Esophagus squamous epithelium (tissue), 5 donors: ENCODE data around the gene XRCC3. TPM values are rescaled to one million over a fixed set of nuclear protein-coding genes. Genes with fewer than 3 reads are reported as not detected.
A peak's percentile ranks its signal among the peaks of the same experiment; 100 is the strongest.

Experiments used
- DNase-seq: peaks from one replicate; lab custom pipeline; 2025; lab: John Stamatoyannopoulos, UW
- H3K27ac ChIP-seq, 4 donors: fragments of 200-600 bp; sonication (generic); one replicate each; pipeline ENCODE4 v1.5.1; 2016 to 2019; ENCODE audit warnings: mild to moderate bottlenecking in 1 of 4
- H3K27me3 ChIP-seq, 4 donors: fragments of 200-600 bp; sonication (generic); 1 replicate in 3 of 4; 2 replicates in 1 of 4; pipeline versions ENCODE4 v1.5.1 to v1.6.0; 2017 to 2021; ENCODE audit warnings: antibody characterized with exemption in 1 of 4
- H3K36me3 ChIP-seq, 3 donors: fragments of 200-600 bp; sonication (generic); one replicate each; pipeline ENCODE4 v1.5.1; 2016 to 2019
- H3K4me1 ChIP-seq, 3 donors: fragments of 200-600 bp; sonication (generic); one replicate each; pipeline ENCODE4 v1.5.1; 2017 to 2019
- H3K4me3 ChIP-seq, 4 donors: fragments of 200-600 bp; sonication (generic); 1 replicate in 3 of 4; 2 replicates in 1 of 4; pipeline ENCODE4 v1.5.1; 2016 to 2019; ENCODE audit warnings: mild to moderate bottlenecking in 2 of 4, moderate library complexity in 1 of 4
- H3K9me3 ChIP-seq, 3 donors: fragments of 200-600 bp; sonication (generic); one replicate each; pipeline ENCODE4 v1.5.1; 2016 to 2019
- POLR2A ChIP-seq, 4 donors: fragments of 450-650 bp; IDR thresholded peaks; one replicate each; pipeline ENCODE4 v1.6.1; 2017; ENCODE audit warnings: antibody characterized with exemption in 4 of 4, mild to moderate bottlenecking in 4 of 4, moderate library complexity in 3 of 4
- WGBS, 2 donors: methylation state at CpG; one replicate each; pipeline ENCODE4 v1.1.5; 2018; 5-methylcytosine and 5-hydroxymethylcytosine counted together
- intact Hi-C: fragments of 100-400 bp; cut with DNase I; formaldehyde crosslinking; loops from one replicate; pipeline ENCODE4 v1.15.0; 2022
- total RNA-seq, 4 donors: library from RNA; depleted of rRNA; stranded (reverse); fragments of >200 nt; gene quantifications; one replicate each; pipeline ENCODE4 v1.1.0, GENCODE V29; 2016
- TF ChIP-seq, protein P1 (sequence below), 6 experiments: fragments of 450-650 bp in 4 of 6; fragments of 200-600 bp in 2 of 6; sonication (generic) in 2 of 6; IDR thresholded peaks; one replicate each; pipeline ENCODE4 v1.5.1; 2016 to 2019; ENCODE audit warnings: antibody characterized with exemption in 6 of 6, mild to moderate bottlenecking in 4 of 6, moderate library complexity in 4 of 6
- donor health status: DM: yes; HTN: yes; CAD: no.

XRCC3 gene
- total RNA-seq, 4 donors from 2014 or later = 10.9 to 17.8 (median 12.6) TPM

DNA sequence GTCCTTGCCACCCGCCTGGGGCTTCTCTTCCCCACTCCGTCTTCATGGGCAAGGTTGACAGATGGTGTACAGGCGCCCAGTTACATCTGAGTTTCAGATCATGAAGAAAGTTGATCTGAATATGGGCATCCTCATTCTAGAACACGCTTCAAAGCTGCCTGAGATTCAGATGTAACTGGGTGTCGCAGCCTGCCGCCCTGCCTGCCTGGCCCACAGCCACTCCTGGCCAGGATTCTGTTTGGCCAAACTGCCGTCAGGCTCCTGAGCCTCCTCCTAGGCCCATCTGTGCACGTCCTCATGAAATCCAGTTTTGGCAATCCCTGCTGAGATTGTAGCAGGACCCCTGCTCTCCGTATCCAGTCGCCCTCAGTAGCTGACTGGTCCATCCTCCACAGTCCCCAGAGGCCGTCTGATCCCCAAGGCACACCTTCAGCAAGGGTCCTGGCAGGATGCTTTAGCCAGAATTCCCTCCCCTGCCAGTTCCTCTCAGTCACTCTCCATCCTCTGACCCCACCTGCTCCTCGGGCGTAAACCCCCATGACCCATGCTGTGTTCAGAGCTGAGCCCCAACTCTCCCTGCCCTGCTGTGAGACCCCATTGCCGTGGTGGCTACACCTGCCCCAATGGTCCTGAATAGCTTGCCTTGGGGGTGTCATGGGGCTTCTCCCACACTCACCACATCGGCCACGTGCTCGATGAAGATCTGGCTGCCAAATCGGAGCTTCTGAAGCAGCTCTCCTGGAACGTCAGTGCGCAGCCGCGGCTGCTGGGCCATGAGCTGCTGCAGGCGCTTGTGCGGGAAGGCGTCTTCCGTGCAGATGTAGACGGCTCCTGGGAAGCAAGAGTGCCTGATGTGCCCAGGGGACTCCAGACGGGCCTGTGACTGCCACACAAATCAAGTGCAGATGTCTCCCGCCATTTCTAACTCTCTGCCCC lies 12.5 kb downstream of the XRCC3 start:
- 82 to 84% methylated on average over 9 to 11 of the region's 29 CpGs for WGBS, 2 donors
- Histone ChIP-seq H3K27ac (peak overlapping the region in 2 of 4 donors; percentile 79), H3K4me3 (no peak overlapping the region), H3K9me3 (no peaks in the 10 kb centered on the region), H3K27me3 (no peaks in the 10 kb centered on the region), H3K36me3 (peaks cover 23 to 99% (median 41%) of the 10 kb centered on the region in 3 donors), H3K4me1 (peaks cover 17 to 94% (median 36%) of the 10 kb centered on the region in 3 donors)
- intact Hi-C loops = no loop called here
- no peak for DNase-seq
- no peak for TF ChIP-seq POLR2A (IDR thresholded peaks at IDR 0.05)
- TF ChIP-seq, protein P1, sequence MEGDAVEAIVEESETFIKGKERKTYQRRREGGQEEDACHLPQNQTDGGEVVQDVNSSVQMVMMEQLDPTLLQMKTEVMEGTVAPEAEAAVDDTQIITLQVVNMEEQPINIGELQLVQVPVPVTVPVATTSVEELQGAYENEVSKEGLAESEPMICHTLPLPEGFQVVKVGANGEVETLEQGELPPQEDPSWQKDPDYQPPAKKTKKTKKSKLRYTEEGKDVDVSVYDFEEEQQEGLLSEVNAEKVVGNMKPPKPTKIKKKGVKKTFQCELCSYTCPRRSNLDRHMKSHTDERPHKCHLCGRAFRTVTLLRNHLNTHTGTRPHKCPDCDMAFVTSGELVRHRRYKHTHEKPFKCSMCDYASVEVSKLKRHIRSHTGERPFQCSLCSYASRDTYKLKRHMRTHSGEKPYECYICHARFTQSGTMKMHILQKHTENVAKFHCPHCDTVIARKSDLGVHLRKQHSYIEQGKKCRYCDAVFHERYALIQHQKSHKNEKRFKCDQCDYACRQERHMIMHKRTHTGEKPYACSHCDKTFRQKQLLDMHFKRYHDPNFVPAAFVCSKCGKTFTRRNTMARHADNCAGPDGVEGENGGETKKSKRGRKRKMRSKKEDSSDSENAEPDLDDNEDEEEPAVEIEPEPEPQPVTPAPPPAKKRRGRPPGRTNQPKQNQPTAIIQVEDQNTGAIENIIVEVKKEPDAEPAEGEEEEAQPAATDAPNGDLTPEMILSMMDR (IDR thresholded peaks at IDR 0.05) = no peak

DNA sequence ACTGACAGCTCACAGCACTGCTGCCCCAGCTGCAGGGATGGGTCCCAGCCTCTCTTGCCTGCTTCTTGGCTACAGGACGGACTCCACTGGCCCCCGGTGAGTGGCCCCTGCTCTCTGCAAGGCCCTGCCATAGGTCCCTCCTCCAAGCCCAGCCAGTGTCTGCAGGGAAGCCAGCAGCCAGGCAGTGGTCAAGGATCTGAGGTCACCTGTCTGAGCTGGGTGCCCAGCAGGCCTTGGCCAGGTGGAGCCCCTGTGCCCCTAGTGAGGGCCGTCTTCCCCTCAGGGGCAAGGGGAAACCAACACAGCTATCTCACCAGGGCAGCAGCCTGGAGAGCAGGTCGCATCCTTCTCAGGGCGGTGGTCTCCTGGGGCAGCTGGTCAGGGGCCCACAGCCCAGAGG lies 13.2 kb downstream of the XRCC3 start:
- TF ChIP-seq, protein P1 (IDR thresholded peaks at IDR 0.05) = no peak
- no peak for TF ChIP-seq POLR2A (IDR thresholded peaks at IDR 0.05)
- DNase-seq = no peak
- Histone ChIP-seq H3K4me3 (no peak overlapping the region), H3K4me1 (peaks cover 23 to 94% (median 39%) of the 10 kb centered on the region in 3 donors), H3K9me3 (no peaks in the 10 kb centered on the region), H3K27me3 (no peaks in the 10 kb centered on the region), H3K27ac (no peak overlapping the region), H3K36me3 (peaks cover 23 to 99% (median 37%) of the 10 kb centered on the region in 3 donors)
- intact Hi-C loops = no loop called here
- 73 to 100% methylated on average over 1 to 3 of the region's 5 CpGs for WGBS, 2 donors

DNA sequence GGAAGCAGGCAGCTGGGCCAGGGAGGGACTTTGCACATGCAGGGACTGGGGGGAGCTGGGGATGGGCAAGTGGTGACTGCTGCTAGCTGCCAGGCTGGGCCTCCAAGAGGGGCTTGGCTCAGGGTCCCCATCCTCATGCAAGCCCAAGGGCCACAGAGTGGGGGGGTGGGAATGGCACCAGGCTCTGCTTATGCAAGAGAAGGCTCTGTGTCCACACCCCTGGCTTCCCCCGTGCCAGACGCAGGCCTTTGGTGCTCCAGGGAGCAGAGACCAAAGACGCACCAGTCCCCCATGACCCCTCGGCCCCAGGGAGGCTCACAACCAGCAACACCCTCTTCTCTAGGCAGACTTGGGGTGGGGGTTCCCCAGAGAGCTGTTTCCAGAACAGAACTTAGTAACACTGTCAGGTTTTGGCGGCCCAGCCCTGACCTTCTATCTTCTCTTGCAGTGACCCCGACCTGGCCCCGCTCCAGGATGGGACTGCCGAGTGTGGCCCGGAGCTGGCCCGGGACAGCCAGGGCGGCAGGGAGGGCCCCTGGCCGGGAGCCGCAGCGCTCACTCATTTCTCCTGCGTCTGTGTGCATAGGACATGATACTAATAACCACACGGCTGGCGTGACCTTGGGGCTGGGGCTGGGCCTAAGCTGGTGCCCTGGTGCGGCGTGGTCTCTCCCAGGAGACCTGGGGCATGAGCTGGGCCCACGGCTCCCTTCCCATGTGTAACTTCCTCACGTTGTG lies 14.3 kb downstream of the XRCC3 start:
- WGBS, 2 donors = 74 to 88% methylated on average over 6 of the region's 21 CpGs
- DNase-seq = no peak
- intact Hi-C loops = no loop called here
- Histone ChIP-seq H3K27ac (peak overlapping the region in 1 of 4 donors; percentile 84), H3K36me3 (peaks cover 23 to 87% (median 29%) of the 10 kb centered on the region in 3 donors), H3K9me3 (no peaks in the 10 kb centered on the region), H3K27me3 (no peaks in the 10 kb centered on the region), H3K4me1 (peaks cover 34 to 94% (median 35%) of the 10 kb centered on the region in 3 donors), H3K4me3 (no peak overlapping the region)
- no peak for TF ChIP-seq POLR2A (IDR thresholded peaks at IDR 0.05)
- TF ChIP-seq, protein P1 (IDR thresholded peaks at IDR 0.05) = no peak

DNA sequence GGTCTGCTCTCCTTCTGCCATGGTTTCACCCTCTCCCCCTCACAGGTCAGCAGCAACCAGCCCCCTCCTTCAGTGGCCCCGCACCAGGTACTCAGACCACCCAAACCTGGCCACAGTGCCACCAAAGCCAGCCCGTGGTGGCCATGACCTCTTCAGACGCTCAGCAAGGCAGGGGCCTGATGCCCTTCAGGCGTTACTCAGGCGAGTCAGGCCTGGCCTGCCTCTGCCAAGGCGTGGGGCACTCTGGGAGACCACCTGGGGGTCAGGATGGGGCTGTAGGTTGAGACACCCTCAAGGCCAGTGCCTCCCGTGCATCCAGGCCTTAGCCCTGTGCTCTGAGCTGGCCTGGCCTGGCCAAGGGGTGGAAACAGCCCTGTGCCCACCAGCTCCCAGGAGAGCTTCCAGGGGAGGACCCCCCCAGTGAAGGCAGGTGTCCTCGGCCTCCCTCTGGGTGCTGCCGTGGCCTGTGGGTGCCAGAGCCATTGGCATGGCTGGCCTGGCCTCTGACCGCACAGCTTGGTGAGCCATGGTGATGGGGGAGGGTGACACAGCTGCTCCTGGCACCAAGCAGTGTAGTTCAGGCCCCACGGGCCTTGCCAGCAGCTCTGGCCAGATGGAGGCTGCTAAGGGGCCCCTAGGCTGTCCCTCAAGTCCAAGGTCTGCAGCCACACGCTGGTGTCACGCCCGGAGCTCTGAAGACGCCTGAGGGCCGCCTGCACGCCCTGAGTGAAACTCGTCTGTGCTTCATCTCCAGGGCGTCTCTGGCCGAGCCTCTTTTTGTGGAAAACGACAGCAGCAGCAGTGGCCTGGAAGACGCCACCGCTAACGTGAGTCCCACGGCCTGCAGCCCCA lies 15.1 kb downstream of the XRCC3 start:
- Histone ChIP-seq H3K4me1 (peaks cover 34 to 94% (median 39%) of the 10 kb centered on the region in 3 donors), H3K4me3 (no peak overlapping the region), H3K9me3 (no peaks in the 10 kb centered on the region), H3K27me3 (no peaks in the 10 kb centered on the region), H3K27ac (peak overlapping the region in 3 of 4 donors; percentile 16 to 84 (median 19)), H3K36me3 (peaks cover 23 to 87% (median 29%) of the 10 kb centered on the region in 3 donors)
- no peak for DNase-seq
- TF ChIP-seq POLR2A (IDR thresholded peaks at IDR 0.05) = no peak
- TF ChIP-seq, protein P1 (IDR thresholded peaks at IDR 0.05) = no peak
- WGBS, 2 donors = 67 to 100% methylated on average over 3 to 4 of the region's 25 CpGs
- intact Hi-C loops = loop anchor here (10.0 kb wide), 1 partner anchor 125 kb away; no protein-coding TSS in a partner anchor
